PC-9 (cell line): ENCODE results near the gene RCBTB2. TPM values are rescaled to one million over a fixed set of nuclear protein-coding genes. Genes with fewer than 3 reads are reported as not detected.

Source experiments
- BruUV-seq: library from RNA; stranded (reverse); fragments of 400-500 nt; replicated peaks from 2 replicates; lab custom pipeline; 2021; lab: Mats Ljungman, UMichigan
- CTCF ChIA-PET: fragments of 300-600 bp; sonication (Branson Sonifier 250); formaldehyde crosslinking; loops from one replicate; lab custom pipeline; 2022; ENCODE audit warnings: antibody characterized with exemption; lab: Charles Lee
- POLR2A ChIA-PET: fragments of 300-600 bp; sonication (Branson Sonifier 250); formaldehyde crosslinking; loops from one replicate; lab custom pipeline; 2022; ENCODE audit warnings: antibody characterized with exemption; ENCODE audit not compliant: unreplicated experiment; lab: Charles Lee
- DNase-seq, 2 experiments: peaks; one replicate each; pipeline versions ENCODE4 v3.0.0 to v3.0.0-alpha.2; 2015 to 2022; ENCODE audit warnings: mixed read lengths in 1 of 2
- H2AFZ ChIP-seq: fragments of 200-600 bp; sonication (generic); 2 replicates; pipeline ENCODE4 v1.8.1; 2017; ENCODE audit warnings: antibody characterized with exemption
- H3F3A ChIP-seq: fragments of 200-600 bp; sonication (generic); 2 replicates; pipeline ENCODE4 v1.8.1; 2017; ENCODE audit warnings: antibody characterized with exemption, mild to moderate bottlenecking, low read depth; ENCODE audit not compliant: insufficient read depth
- H3K27ac ChIP-seq: fragments of 200-600 bp; sonication (generic); 2 replicates; pipeline ENCODE4 v1.6.1; 2016; ENCODE audit warnings: mixed run types
- H3K27me3 ChIP-seq: fragments of 200-600 bp; sonication (generic); 2 replicates; pipeline ENCODE4 v1.6.1; 2016; ENCODE audit warnings: low read depth, mixed run types; ENCODE audit not compliant: insufficient read depth
- H3K36me3 ChIP-seq: fragments of 200-600 bp; sonication (generic); 2 replicates; pipeline ENCODE4 v1.6.1; 2016; ENCODE audit warnings: low read depth, mixed run types
- H3K4me1 ChIP-seq: fragments of 200-600 bp; sonication (generic); replicated peaks from 2 replicates; pipeline ENCODE4 v1.6.1; 2016; ENCODE audit warnings: mixed run types; ENCODE audit not compliant: insufficient read depth
- H3K4me2 ChIP-seq: fragments of 200-600 bp; sonication (generic); 2 replicates; pipeline ENCODE4 v1.6.1; 2017; ENCODE audit warnings: mixed run types
- H3K4me3 ChIP-seq: fragments of 200-600 bp; sonication (generic); 2 replicates; pipeline ENCODE4 v1.6.1; 2016; ENCODE audit warnings: mixed run types
- H3K79me2 ChIP-seq: fragments of 200-600 bp; sonication (generic); 2 replicates; pipeline ENCODE4 v1.6.1; 2017; ENCODE audit warnings: low read depth, mixed run types
- H3K9me2 ChIP-seq: fragments of 200-600 bp; sonication (generic); 2 replicates; pipeline ENCODE4 v1.8.1; 2017; ENCODE audit warnings: mild to moderate bottlenecking; ENCODE audit not compliant: insufficient read depth
- H3K9me3 ChIP-seq: fragments of 200-600 bp; sonication (generic); 2 replicates; pipeline ENCODE4 v1.8.1; 2016; ENCODE audit warnings: low read depth; ENCODE audit not compliant: insufficient read depth
- H4K20me1 ChIP-seq: fragments of 200-600 bp; sonication (generic); 2 replicates; pipeline ENCODE4 v1.8.1; 2017; ENCODE audit not compliant: insufficient read depth
- CTCF ChIP-seq: fragments of 200-600 bp; sonication (generic); conservative IDR thresholded peaks from 2 replicates; pipeline ENCODE4 v1.6.1; 2017; ENCODE audit warnings: mixed run types, antibody characterized with exemption, mild to moderate bottlenecking, moderate library complexity
- EZH2 ChIP-seq: fragments of 200-600 bp; sonication (generic); IDR thresholded peaks from 2 replicates; pipeline ENCODE4 v1.8.0; 2017; ENCODE audit warnings: antibody characterized with exemption, low read depth
- intact Hi-C: fragments of 100-400 bp; cut with micrococcal nuclease; formaldehyde crosslinking; loops from one replicate; pipeline ENCODE4 v1.10.0; 2022; ENCODE audit not compliant: unreplicated experiment
- total RNA-seq: library from RNA; stranded (reverse); gene quantifications from 2 replicates; pipeline ENCODE4 v1.2.3, GENCODE V29; 2021

The RCBTB2 gene
- total RNA-seq, 1 experiment from 2014 or later, result 2.6 TPM

- Histone ChIP-seq H3K4me2 (no peak overlapping the region), H3K4me3 (no peak overlapping the region), H3K4me1 (no peaks in the 10 kb centered on the region), H3K36me3 (no peaks in the 10 kb centered on the region), H3F3A (no peaks in the 10 kb centered on the region), H3K9me3 (no peaks in the 10 kb centered on the region), H3K9me2 (no peaks in the 10 kb centered on the region), H3K27me3 (no peaks in the 10 kb centered on the region), H2AFZ (no peak overlapping the region), H3K27ac (no peak overlapping the region), H4K20me1 (no peaks in the 10 kb centered on the region), H3K79me2 (no peaks in the 10 kb centered on the region)
- CTCF ChIA-PET, result no interaction called here
- POLR2A ChIA-PET, result no interaction called here
- no TSS peak for BruUV-seq
- DNase-seq, result no peak
- no peak for TF ChIP-seq CTCF
- TF ChIP-seq EZH2, result no peak
- intact Hi-C loops, result no loop called here
These were observed 34.9 kb upstream of the RCBTB2 start for GRCh38 chr13:48567515-48568369.

- Histone ChIP-seq H3K27ac (no peak overlapping the region), H3K4me1 (no peaks in the 10 kb centered on the region), H3K36me3 (no peaks in the 10 kb centered on the region), H3K9me3 (no peaks in the 10 kb centered on the region), H4K20me1 (no peaks in the 10 kb centered on the region), H3K9me2 (no peaks in the 10 kb centered on the region), H2AFZ (no peak overlapping the region), H3K4me2 (no peak overlapping the region), H3K27me3 (no peaks in the 10 kb centered on the region), H3K4me3 (no peak overlapping the region), H3F3A (no peaks in the 10 kb centered on the region), H3K79me2 (no peaks in the 10 kb centered on the region)
- no peak for TF ChIP-seq CTCF
- no peak for TF ChIP-seq EZH2
- no peak for DNase-seq
- ChIA-PET POLR2A (no interaction called here), CTCF (no interaction called here)
- no TSS peak for BruUV-seq
- intact Hi-C loops, result no loop called here
These were observed 31.2 kb upstream of the RCBTB2 start for GRCh38 chr13:48564056-48564455.

- Histone ChIP-seq H3K79me2 (no peaks in the 10 kb centered on the region), H3K27me3 (no peaks in the 10 kb centered on the region), H3K27ac (no peak overlapping the region), H3K4me2 (no peak overlapping the region), H3K36me3 (no peaks in the 10 kb centered on the region), H3K9me3 (no peaks in the 10 kb centered on the region), H3K4me3 (no peak overlapping the region), H4K20me1 (no peaks in the 10 kb centered on the region), H3K9me2 (no peaks in the 10 kb centered on the region), H3K4me1 (no peaks in the 10 kb centered on the region), H2AFZ (no peak overlapping the region), H3F3A (no peaks in the 10 kb centered on the region)
- no peak for DNase-seq
- TF ChIP-seq EZH2 (no peak), CTCF (no peak)
- BruUV-seq, result no TSS peak
- ChIA-PET POLR2A (interaction anchor here (0.7 kb wide), 1 partner anchor 237 kb away, joined by 5 read pairs; no protein-coding TSS in a partner anchor), CTCF (no interaction called here)
- intact Hi-C loops, result no loop called here
These were observed 30.7 kb upstream of the RCBTB2 start for GRCh38 chr13:48563626-48564025.
